M059J (cell line): ENCODE data around the gene REPS2. TPM values are rescaled to one million over a fixed set of nuclear protein-coding genes. Genes with fewer than 3 reads are reported as not detected.

Source experiments
- DNase-seq: peaks from one replicate; pipeline ENCODE4 v3.0.0-alpha.2; 2012; ENCODE audit warnings: low read depth
- total RNA-seq: library from RNA; depleted of rRNA; stranded (reverse); fragments of >200 nt; shearing (Covaris generic); gene quantifications from 2 replicates; pipeline ENCODE4 v1.2.3, GENCODE V29; 2014

REPS2 gene
- total RNA-seq, 1 experiment from 2014 or later, result 3.3 TPM

DNA sequence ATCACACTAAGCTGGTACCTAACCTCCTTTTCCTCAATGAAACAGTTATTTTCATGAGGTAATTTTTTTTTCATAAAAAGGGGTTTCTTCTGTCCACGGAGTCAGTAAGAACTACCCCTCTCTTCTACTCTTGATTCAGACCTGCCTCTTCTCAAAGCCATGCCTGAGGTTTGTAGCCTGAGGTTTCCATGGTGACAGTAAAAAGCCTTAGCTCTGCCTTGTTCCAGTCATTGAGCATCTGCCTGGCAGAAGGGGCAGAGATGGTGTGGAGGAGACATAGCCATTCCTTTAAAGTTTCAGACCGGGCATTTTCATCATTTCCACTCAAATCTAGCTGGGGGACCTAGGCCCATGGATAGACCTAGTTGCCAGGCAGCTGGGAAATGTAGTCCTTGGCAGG is 135.5 kb downstream of the REPS2 start:
- DNase-seq, result peak; percentile 16

DNA sequence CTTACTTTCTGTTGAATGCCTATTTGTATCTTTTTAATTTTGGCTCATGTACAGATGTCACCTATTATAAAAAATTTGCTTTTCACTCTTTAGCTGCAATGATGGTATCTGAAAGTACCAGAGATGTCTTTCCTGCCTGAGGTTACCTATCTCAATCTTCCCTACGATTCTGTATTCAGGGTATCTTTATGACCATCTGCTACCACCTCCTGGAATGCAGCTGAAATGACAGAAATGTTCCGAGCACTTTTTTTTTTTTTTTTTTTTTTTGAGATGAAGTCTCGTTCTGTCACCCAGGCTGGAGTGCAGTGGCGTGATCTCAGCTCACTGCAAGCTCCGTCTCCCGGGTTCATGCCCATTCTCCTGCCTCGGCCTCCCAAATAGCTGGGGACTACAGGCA is 136.4 kb downstream of the REPS2 start:
- peak; percentile 61 for DNase-seq

- no peak for DNase-seq
These were observed 139.9 kb downstream of the REPS2 start for GRCh38 chrX:17086317-17086716.

GRCh38 chrX:17095161-17095560 is 148.7 kb downstream of the REPS2 start:
- no peak for DNase-seq

- no peak for DNase-seq
These were observed 152.2 kb downstream of the REPS2 start for GRCh38 chrX:17098516-17099247.

DNA sequence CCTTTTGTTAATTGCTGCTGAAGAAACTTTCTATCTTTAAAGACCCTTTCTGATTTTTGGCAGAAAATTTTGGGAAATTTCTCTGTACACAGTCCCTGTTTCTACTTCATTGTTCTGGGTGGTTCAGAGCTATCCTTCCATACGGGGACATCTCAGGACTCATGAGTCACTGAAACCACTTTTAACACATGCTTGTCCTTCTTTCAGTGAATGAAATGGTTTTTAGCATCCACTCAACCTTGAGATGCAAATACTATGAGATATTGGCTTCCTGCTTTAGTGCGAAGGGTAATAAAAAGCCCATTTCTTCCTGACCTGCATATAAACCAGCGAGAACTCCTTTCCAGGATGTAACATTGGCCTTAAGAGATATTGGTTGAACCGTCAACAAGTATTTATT is 158.0 kb downstream of the REPS2 start:
- DNase-seq, result no peak

- no peak for DNase-seq
These were observed 174.4 kb downstream of the REPS2 start for GRCh38 chrX:17120816-17121215.

- peak; percentile 41 for DNase-seq
These were observed 207.5 kb downstream of the REPS2 start for GRCh38 chrX:17154001-17154400.

DNA sequence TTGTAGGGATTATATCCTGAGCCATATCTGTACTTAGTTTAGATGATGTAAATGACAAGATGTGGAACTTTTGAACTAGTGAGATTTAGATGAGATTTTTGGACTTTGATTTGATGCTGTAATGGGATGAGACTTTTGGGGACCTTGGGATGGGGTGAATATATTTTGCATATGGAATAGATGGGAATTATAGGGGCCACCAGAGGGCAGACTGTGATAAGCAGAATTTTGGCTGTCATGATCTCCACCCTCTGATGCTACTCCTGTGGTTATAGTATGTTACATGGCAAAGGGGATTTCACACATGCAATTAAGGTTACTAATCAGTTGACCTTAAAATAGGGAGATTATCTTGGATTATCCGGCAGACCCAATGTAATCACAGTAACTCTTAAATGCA is 214.5 kb downstream of the REPS2 start:
- DNase-seq, result peak; percentile 9

- peak; percentile 12 for DNase-seq
These were observed 215.5 kb downstream of the REPS2 start for GRCh38 chrX:17161991-17162390.

DNA sequence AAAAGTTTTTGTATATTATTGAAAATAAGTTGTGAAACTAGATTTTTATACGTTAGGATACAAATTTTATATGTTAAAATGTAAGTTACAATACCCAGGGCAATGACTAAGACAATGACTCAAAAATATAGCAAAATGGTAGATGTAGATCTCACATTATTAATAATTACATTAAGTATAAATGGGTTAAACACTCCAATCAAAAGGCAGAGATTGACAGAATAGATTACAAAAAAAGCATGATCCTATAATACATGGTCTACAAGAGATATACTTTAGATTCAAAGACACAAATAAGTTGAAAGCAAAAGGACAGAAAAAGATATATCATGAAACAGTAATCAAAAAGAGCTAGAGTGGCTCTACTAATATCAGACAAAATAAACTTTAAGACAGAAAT is 217.6 kb downstream of the REPS2 start:
- DNase-seq, result no peak

DNA sequence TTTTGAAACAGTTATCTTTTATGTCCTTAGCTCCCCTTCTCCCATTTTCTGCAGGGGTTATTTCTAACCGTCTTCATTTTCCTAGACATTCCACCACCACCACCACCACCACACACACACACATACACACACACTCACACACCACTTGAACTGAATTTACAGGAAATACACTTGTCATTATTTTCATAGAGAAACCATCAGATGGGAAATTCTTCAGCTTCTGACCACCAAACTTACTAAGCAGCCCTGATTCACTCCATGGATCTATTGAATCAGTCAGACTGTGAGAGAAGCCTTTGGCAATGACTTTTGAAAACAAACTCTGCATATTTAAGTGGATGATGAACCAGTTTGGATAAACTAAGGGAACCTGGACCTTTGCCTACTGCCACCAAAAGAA is 218.5 kb downstream of the REPS2 start:
- DNase-seq, result peak; percentile 60

DNA sequence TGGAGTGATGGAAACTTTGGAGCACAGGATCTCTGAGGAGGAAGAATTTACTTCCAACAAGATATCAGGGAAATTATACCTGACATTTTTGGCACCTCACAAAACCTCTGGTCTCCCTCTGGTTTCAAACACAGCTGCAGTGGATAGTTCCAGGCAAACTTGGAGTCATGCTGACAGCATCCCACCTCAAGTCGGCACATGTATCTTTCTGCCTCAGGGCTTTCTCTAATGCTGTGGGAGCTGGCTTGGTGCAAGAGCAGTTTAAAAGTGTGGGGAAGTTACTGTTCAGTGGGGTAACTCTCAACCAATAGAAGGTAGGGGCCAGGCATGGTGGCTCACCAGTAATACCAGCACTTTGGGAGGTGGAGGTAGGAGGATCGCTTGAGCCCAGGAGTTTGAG is 221.5 kb downstream of the REPS2 start:
- DNase-seq, result no peak

DNA sequence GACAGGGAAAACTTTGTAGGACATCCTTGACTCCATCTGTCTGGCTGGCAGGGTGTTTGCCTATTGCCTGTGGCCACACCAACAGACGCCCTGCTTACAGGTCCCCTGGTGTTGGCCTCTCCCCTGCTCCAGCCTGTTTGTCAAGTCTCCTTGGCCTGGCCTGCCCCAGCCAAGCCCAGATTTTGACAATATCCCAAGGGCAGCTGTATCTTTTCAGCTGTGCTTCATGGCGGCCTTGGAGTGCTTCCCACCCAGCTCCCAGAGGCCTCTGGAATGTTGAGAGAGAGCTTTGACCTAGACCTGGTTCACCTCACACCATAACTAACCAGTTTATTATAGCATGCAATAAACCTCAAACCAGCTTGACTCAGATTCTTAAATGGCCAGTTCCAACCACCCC is 224.5 kb downstream of the REPS2 start:
- peak; percentile 4 for DNase-seq

GRCh38 chrX:17174671-17175070 is 228.2 kb downstream of the REPS2 start:
- peak; percentile 7 for DNase-seq

DNA sequence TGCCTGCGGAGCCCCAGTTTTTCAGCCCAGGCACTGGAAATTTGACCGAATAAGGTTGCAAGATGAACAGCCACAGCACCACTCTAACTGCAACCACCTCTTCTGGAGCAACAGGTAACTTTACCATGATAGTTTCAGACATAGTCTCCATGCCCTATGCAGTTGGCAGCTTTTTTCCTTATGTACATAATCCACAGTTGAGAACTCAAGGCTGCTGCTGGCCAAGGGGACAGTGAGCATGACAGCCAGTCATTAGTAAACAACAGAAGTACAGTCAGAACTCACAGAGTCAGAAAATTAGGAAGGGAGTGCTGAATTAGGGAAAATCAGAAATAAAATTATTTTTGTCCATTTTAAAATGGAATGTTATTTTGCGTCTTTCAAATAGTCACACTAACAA is 235.9 kb downstream of the REPS2 start:
- DNase-seq, result no peak

GRCh38 chrX:17183566-17183965 is 237.1 kb downstream of the REPS2 start:
- peak; percentile 22 for DNase-seq

- no peak for DNase-seq
These were observed 239.0 kb downstream of the REPS2 start for GRCh38 chrX:17185431-17185830.

DNA sequence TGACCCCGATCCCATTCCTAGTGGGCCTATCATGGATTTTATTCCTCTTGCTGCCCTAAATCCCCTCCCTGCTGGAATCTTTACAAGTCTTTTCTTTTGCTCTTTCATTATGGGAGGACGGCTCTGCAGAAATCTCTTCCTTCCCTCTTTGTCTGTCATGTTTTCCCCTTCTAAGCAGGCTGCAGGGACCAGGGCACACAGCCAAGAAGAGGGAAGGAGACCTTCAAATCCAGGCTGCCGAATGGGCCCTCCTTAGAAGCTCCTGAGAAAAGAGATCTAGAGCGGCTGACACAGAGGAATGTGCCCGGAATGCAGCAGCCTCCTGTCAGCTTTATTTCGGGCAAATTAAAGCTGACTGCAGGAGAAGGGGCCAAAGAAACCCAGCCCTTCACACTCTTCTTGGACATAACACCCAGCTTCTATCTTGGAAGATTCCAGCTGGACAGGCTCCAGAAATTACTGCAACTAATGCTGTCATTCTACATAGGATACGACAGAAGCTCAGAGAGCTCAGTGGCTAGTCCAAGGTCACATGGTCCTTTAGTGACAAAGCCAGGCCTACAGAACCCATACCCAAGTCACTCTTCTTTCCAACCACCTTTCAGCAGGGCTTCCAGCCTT is 240.8 kb downstream of the REPS2 start:
- no peak for DNase-seq

DNA sequence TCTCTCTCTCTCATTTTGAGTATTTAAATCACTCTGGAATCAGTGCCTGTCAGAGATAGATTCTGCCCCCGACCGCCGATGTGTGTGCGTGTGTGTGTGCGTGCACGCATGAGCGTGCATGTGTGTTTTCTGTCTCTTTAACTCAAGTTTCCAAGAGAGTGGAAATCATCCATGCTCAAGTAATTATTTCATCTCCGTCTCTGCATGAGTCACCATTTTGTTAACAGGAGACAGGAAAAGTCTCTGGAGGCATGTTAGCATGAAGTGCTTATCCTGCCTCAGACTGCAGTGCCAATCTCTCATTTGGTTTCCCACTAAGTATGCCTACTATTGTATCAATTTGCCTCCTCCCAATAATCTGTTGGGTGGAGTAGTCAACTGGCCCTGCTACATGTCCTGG is 245.6 kb downstream of the REPS2 start:
- DNase-seq, result peak; percentile 45
